SK-N-SH treated with all-trans-retinoic acid at 6 μM for 48 hours (cell line): ENCODE data around the gene PTPRB.

ENCODE experiments used
- ATAC-seq: fragments of 200-7000 bp; cut with Tn5 transposase; 3 replicates; pipeline ENCODE4 v1.9.1; 2020; ENCODE audit warnings: mild to moderate bottlenecking, moderate library complexity
- ARNTL ChIP-seq: fragments of 450-650 bp; formaldehyde crosslinking; IDR thresholded peaks from 2 replicates; pipeline ENCODE4 v1.5.0; 2020; ENCODE audit warnings: low read depth, mild to moderate bottlenecking, moderate library complexity, borderline replicate concordance
- BACH2 ChIP-seq: fragments of 250-450 bp; sonication (Bioruptor Pico); IDR thresholded peaks from 2 replicates; pipeline ENCODE4 v1.9.0; 2021; ENCODE audit warnings: mild to moderate bottlenecking, borderline replicate concordance
- CREB5 ChIP-seq: fragments of 250-450 bp; sonication (Bioruptor Pico); IDR thresholded peaks from 2 replicates; pipeline ENCODE4 v1.5.1; 2020; ENCODE audit warnings: low read depth, mild to moderate bottlenecking, moderate library complexity
- CSDC2 ChIP-seq: fragments of 250-450 bp; sonication (Bioruptor Pico); IDR thresholded peaks from 2 replicates; pipeline ENCODE4 v1.5.0; 2020; ENCODE audit warnings: mild to moderate bottlenecking, moderate library complexity
- ESRRG ChIP-seq: fragments of 250-450 bp; sonication (Bioruptor Pico); IDR thresholded peaks from 2 replicates; pipeline ENCODE4 v1.6.1; 2021; ENCODE audit warnings: mild to moderate bottlenecking
- GLIS3 ChIP-seq: fragments of 250-450 bp; sonication (Bioruptor Pico); IDR thresholded peaks from 2 replicates; pipeline ENCODE4 v1.5.0; 2020; ENCODE audit warnings: mild to moderate bottlenecking, moderate library complexity
- ISL1 ChIP-seq: fragments of 250-450 bp; sonication (Bioruptor Pico); IDR thresholded peaks from 2 replicates; pipeline ENCODE4 v2.1.2; 2022; ENCODE audit warnings: mild to moderate bottlenecking, moderate library complexity
- OSR1 ChIP-seq: fragments of 250-450 bp; sonication (Bioruptor Pico); IDR thresholded peaks from 2 replicates; pipeline ENCODE4 v1.8.0; 2022; ENCODE audit warnings: moderate library complexity, mild to moderate bottlenecking, inconsistent platforms
- PATZ1 ChIP-seq: fragments of 250-450 bp; sonication (Bioruptor Pico); IDR thresholded peaks from 2 replicates; pipeline ENCODE4 v1.8.0; 2020; ENCODE audit warnings: mild to moderate bottlenecking, moderate library complexity, borderline replicate concordance
- PPARA ChIP-seq: fragments of 250-450 bp; sonication (Bioruptor Pico); IDR thresholded peaks from 2 replicates; pipeline ENCODE4 v1.5.0; 2020; ENCODE audit warnings: mild to moderate bottlenecking, borderline replicate concordance
- RARB ChIP-seq: fragments of 250-450 bp; sonication (Bioruptor Pico); IDR thresholded peaks from 2 replicates; pipeline ENCODE4 v1.8.0; 2021; ENCODE audit warnings: mild to moderate bottlenecking, moderate library complexity
- SNAI2 ChIP-seq: fragments of 250-450 bp; sonication (Bioruptor Pico); IDR thresholded peaks from 2 replicates; pipeline ENCODE4 v1.5.0; 2020; ENCODE audit warnings: mild to moderate bottlenecking, moderate library complexity
- TCF4 ChIP-seq: fragments of 250-450 bp; sonication (Bioruptor Pico); IDR thresholded peaks from 2 replicates; pipeline ENCODE4 v1.8.0; 2021; ENCODE audit warnings: mild to moderate bottlenecking, moderate library complexity, borderline replicate concordance
- TOX ChIP-seq: fragments of 250-450 bp; sonication (Bioruptor Pico); IDR thresholded peaks from 2 replicates; pipeline ENCODE4 v1.8.0; 2021; ENCODE audit warnings: mild to moderate bottlenecking, moderate library complexity, borderline replicate concordance
- ZC3H10 ChIP-seq: fragments of 250-450 bp; sonication (Bioruptor Pico); IDR thresholded peaks from 2 replicates; pipeline ENCODE4 v1.5.1; 2021; ENCODE audit warnings: mild to moderate bottlenecking, moderate library complexity
- ZFP30 ChIP-seq: fragments of 450-650 bp; formaldehyde crosslinking; IDR thresholded peaks from 2 replicates; pipeline ENCODE4 v1.5.0; 2022; ENCODE audit warnings: mild to moderate bottlenecking, moderate library complexity
- ZNF565 ChIP-seq: fragments of 450-650 bp; formaldehyde crosslinking; conservative IDR thresholded peaks from 2 replicates; pipeline ENCODE4 v1.5.0; 2020; ENCODE audit warnings: low read depth, mild to moderate bottlenecking, moderate library complexity
- ZNF70 ChIP-seq: fragments of 450-650 bp; formaldehyde crosslinking; IDR thresholded peaks from 2 replicates; pipeline ENCODE4 v1.5.0; 2020; ENCODE audit warnings: mild to moderate bottlenecking, moderate library complexity
- ZNF8 ChIP-seq: fragments of 450-650 bp; formaldehyde crosslinking; IDR thresholded peaks from 2 replicates; pipeline ENCODE4 v1.5.0; 2020; ENCODE audit warnings: mild to moderate bottlenecking, moderate library complexity
- TF ChIP-seq, protein P1 (sequence below): fragments of 250-450 bp; sonication (Bioruptor Pico); IDR thresholded peaks from 2 replicates; pipeline ENCODE4 v1.8.0; 2021; ENCODE audit warnings: low read depth, mild to moderate bottlenecking, moderate library complexity, borderline replicate concordance
- TF ChIP-seq, protein P2 (sequence below): fragments of 250-450 bp; sonication (Bioruptor Pico); IDR thresholded peaks from 2 replicates; pipeline ENCODE4 v1.5.1; 2021; ENCODE audit warnings: mild to moderate bottlenecking, moderate library complexity
- TF ChIP-seq, protein P3 (sequence below): fragments of 250-450 bp; sonication (Bioruptor Pico); IDR thresholded peaks from 2 replicates; pipeline ENCODE4 v1.5.0; 2020; ENCODE audit warnings: mild to moderate bottlenecking, moderate library complexity

Gene PTPRB

DNA sequence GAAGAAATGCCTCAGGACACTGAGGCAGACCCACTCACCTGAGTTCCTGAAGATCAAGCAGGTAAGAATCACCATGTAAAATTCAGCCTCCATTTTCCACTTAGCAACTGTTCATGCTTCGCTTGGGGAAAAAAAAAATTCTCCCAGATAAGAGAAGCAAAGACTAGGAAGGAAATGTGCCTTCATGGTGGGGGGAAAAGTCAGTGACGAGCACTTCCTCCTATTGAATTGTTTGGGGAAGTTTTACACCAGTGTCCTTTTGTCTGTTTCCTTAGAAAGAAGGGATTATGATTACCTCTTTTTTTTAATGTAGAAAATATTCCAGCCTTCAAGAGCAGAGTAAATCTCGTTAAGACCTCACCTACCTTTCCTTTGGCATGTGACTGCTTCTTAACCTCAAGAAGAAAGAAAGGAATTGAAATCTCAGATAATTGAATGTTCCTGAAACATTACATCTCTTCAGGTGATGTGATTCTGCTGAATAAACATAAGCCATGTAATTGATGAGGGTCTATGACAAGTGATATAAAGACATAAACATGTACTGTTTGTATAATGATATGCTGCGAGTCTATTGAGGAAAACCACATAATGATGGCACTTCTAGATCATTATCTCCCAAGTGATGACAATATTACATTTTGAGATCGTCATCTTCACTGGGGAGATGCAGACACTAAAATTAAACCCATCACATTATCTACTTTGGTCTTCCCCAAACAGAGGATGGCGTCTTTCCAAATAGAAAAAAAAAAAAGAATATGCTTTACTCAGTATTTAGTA is at the start of gene PTPRB:
PTPRB (minus strand) TSS at position 127 of the 783 bp plus-strand sequence; CDS start at position 93, 34 bp downstream.
- ATAC-seq: no peak
- TF ChIP-seq BACH2 (CRISPR knock-in tag) (no peak), PPARA (no peak), ESRRG (CRISPR knock-in tag) (no peak), GLIS3 (no peak), ZNF8 (CRISPR knock-in tag) (no peak)
- TF ChIP-seq, protein P1, sequence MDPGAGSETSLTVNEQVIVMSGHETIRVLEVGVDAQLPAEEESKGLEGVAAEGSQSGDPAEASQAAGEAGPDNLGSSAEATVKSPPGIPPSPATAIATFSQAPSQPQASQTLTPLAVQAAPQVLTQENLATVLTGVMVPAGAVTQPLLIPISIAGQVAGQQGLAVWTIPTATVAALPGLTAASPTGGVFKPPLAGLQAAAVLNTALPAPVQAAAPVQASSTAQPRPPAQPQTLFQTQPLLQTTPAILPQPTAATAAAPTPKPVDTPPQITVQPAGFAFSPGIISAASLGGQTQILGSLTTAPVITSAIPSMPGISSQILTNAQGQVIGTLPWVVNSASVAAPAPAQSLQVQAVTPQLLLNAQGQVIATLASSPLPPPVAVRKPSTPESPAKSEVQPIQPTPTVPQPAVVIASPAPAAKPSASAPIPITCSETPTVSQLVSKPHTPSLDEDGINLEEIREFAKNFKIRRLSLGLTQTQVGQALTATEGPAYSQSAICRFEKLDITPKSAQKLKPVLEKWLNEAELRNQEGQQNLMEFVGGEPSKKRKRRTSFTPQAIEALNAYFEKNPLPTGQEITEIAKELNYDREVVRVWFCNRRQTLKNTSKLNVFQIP (CRISPR knock-in tag): no peak

- no peak for ATAC-seq
- TF ChIP-seq, protein P1 (CRISPR knock-in tag): no peak
- no peak for TF ChIP-seq OSR1 (CRISPR knock-in tag)
- TF ChIP-seq, protein P2, sequence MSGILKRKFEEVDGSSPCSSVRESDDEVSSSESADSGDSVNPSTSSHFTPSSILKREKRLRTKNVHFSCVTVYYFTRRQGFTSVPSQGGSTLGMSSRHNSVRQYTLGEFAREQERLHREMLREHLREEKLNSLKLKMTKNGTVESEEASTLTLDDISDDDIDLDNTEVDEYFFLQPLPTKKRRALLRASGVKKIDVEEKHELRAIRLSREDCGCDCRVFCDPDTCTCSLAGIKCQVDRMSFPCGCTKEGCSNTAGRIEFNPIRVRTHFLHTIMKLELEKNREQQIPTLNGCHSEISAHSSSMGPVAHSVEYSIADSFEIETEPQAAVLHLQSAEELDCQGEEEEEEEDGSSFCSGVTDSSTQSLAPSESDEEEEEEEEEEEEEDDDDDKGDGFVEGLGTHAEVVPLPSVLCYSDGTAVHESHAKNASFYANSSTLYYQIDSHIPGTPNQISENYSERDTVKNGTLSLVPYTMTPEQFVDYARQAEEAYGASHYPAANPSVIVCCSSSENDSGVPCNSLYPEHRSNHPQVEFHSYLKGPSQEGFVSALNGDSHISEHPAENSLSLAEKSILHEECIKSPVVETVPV (CRISPR knock-in tag): no peak
- TF ChIP-seq ARNTL: no peak
- TF ChIP-seq ESRRG (CRISPR knock-in tag): no peak
- TF ChIP-seq BACH2 (CRISPR knock-in tag): no peak
- no peak for TF ChIP-seq TOX (CRISPR knock-in tag)
- TF ChIP-seq PATZ1 (CRISPR knock-in tag): no peak
- TF ChIP-seq ISL1 (CRISPR knock-in tag): no peak
- no peak for TF ChIP-seq ZC3H10 (CRISPR knock-in tag)
- TF ChIP-seq ZNF8 (CRISPR knock-in tag): no peak
- TF ChIP-seq, all 23 proteins: peak for 0
Observed at GRCh38 chr12:70686907-70687306, 49.7 kb upstream of the PTPRB start.

- peak; percentile 82 for ATAC-seq
- TF ChIP-seq TOX (CRISPR knock-in tag) (no peak), ZNF70 (CRISPR knock-in tag) (no peak), ISL1 (CRISPR knock-in tag) (no peak), CSDC2 (no peak), OSR1 (CRISPR knock-in tag) (no peak), TCF4 (CRISPR knock-in tag) (no peak), ZFP30 (CRISPR knock-in tag) (no peak), SNAI2 (no peak), ARNTL (no peak), ESRRG (CRISPR knock-in tag) (no peak), CREB5 (CRISPR knock-in tag) (no peak), RARB (CRISPR knock-in tag) (no peak), ZNF8 (CRISPR knock-in tag) (no peak), ZNF565 (CRISPR knock-in tag) (no peak), PPARA (no peak), GLIS3 (no peak)
- TF ChIP-seq, protein P1 (CRISPR knock-in tag): no peak
- TF ChIP-seq, protein P2 (CRISPR knock-in tag): no peak
- TF ChIP-seq, protein P3, sequence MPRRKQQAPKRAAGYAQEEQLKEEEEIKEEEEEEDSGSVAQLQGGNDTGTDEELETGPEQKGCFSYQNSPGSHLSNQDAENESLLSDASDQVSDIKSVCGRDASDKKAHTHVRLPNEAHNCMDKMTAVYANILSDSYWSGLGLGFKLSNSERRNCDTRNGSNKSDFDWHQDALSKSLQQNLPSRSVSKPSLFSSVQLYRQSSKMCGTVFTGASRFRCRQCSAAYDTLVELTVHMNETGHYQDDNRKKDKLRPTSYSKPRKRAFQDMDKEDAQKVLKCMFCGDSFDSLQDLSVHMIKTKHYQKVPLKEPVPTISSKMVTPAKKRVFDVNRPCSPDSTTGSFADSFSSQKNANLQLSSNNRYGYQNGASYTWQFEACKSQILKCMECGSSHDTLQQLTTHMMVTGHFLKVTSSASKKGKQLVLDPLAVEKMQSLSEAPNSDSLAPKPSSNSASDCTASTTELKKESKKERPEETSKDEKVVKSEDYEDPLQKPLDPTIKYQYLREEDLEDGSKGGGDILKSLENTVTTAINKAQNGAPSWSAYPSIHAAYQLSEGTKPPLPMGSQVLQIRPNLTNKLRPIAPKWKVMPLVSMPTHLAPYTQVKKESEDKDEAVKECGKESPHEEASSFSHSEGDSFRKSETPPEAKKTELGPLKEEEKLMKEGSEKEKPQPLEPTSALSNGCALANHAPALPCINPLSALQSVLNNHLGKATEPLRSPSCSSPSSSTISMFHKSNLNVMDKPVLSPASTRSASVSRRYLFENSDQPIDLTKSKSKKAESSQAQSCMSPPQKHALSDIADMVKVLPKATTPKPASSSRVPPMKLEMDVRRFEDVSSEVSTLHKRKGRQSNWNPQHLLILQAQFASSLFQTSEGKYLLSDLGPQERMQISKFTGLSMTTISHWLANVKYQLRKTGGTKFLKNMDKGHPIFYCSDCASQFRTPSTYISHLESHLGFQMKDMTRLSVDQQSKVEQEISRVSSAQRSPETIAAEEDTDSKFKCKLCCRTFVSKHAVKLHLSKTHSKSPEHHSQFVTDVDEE (CRISPR knock-in tag): no peak
Observed at GRCh38 chr12:70686299-70686698, 49.1 kb upstream of the PTPRB start.
